Prostate gland (tissue), 2 donors: ENCODE data around the gene CYP2A13.

ENCODE experiments used
- CTCF ChIP-seq, 4 experiments: fragments of 200-600 bp in 2 of 4; fragments of 450-650 bp in 2 of 4; sonication (generic) in 2 of 4; IDR thresholded peaks; 1 replicate in 3 of 4; 2 replicates in 1 of 4; pipeline ENCODE4 v1.5.1; 2016 to 2019; ENCODE audit warnings: antibody characterized with exemption in 4 of 4, mild to moderate bottlenecking in 2 of 4, moderate library complexity in 2 of 4
- POLR2A ChIP-seq: fragments of 450-650 bp; IDR thresholded peaks from one replicate; pipeline ENCODE4 v1.6.1; 2016; ENCODE audit warnings: antibody characterized with exemption, mild to moderate bottlenecking
- POLR2AphosphoS5 ChIP-seq: sonication (generic); formaldehyde crosslinking; IDR thresholded peaks from one replicate; pipeline ENCODE4 v1.6.1; 2017; ENCODE audit warnings: antibody characterized with exemption

- no peak for TF ChIP-seq CTCF (IDR thresholded peaks at IDR 0.05)
- TF ChIP-seq POLR2A: no peak
- TF ChIP-seq POLR2AphosphoS5: no peak
Measured at GRCh38 chr19:41076286-41076685, 12.0 kb upstream of the CYP2A13 start.
